HG03439 (cell line): Measurements from ENCODE around the gene IQCK.

Experiments
- ATAC-seq: cut with Tn5 transposase; IDR thresholded peaks from one replicate; pipeline ENCODE4 v1.9.1; 2021; ENCODE audit warnings: mild to moderate bottlenecking, moderate library complexity; ENCODE audit not compliant: unreplicated experiment

IQCK gene

GRCh38 chr16:19754644-19755036, 36.6 kb downstream of the IQCK start:
- ATAC-seq = no peak

GRCh38 chr16:19755268-19755667, 37.2 kb downstream of the IQCK start:
- ATAC-seq = no peak

GRCh38 chr16:19757026-19757425, 39.0 kb downstream of the IQCK start:
- no peak for ATAC-seq

- ATAC-seq = no peak
These were observed 39.9 kb downstream of the IQCK start for GRCh38 chr16:19757762-19758595.

GRCh38 chr16:19760356-19761060, 42.4 kb downstream of the IQCK start:
- ATAC-seq = no peak

GRCh38 chr16:19765860-19766553, 47.9 kb downstream of the IQCK start:
- no peak for ATAC-seq

GRCh38 chr16:19766554-19766884, 48.4 kb downstream of the IQCK start:
- ATAC-seq = no peak

- no peak for ATAC-seq
These were observed 48.9 kb downstream of the IQCK start for GRCh38 chr16:19766988-19767387.

- no peak for ATAC-seq
These were observed 49.4 kb downstream of the IQCK start for GRCh38 chr16:19767497-19767896.

GRCh38 chr16:19769239-19769638, 51.2 kb downstream of the IQCK start:
- ATAC-seq = no peak

- no peak for ATAC-seq
These were observed 53.0 kb downstream of the IQCK start for GRCh38 chr16:19771040-19771439.

- ATAC-seq = no peak
These were observed 53.7 kb downstream of the IQCK start for GRCh38 chr16:19771796-19772195.

GRCh38 chr16:19774024-19774423, 56.0 kb downstream of the IQCK start:
- no peak for ATAC-seq

GRCh38 chr16:19776147-19776546, 58.1 kb downstream of the IQCK start:
- no peak for ATAC-seq

GRCh38 chr16:19776565-19776964, 58.5 kb downstream of the IQCK start:
- no peak for ATAC-seq

- ATAC-seq = no peak
These were observed 62.2 kb downstream of the IQCK start for GRCh38 chr16:19780321-19780720.

GRCh38 chr16:19781226-19781625, 63.2 kb downstream of the IQCK start:
- ATAC-seq = no peak

- ATAC-seq = no peak
These were observed 65.5 kb downstream of the IQCK start for GRCh38 chr16:19783363-19784182.

GRCh38 chr16:19784183-19784736, 66.2 kb downstream of the IQCK start:
- no peak for ATAC-seq

GRCh38 chr16:19785081-19785480, 67.0 kb downstream of the IQCK start:
- no peak for ATAC-seq
